ENCODE measurements around the gene ASB13. TPM values are rescaled to one million over a fixed set of nuclear protein-coding genes. Genes with fewer than 3 reads are reported as not detected.

The ASB13 gene
- total RNA-seq, 1 experiment from 2014 or later = 13.8 TPM

- H3K36me3 Mint-ChIP-seq (ENCODE audit: insufficient read depth in 1 of 3, low read depth in 3 of 3) = no peaks in the 10 kb centered on the region
- Histone ChIP-seq H3K27me3 (ENCODE audit: insufficient read depth, low read length) (no peaks in the 10 kb centered on the region), H3K79me1 (ENCODE audit: insufficient read depth, low read depth, low read length, poor library complexity, severe bottlenecking) (no peaks in the 10 kb centered on the region), H4K20me1 (ENCODE audit: control insufficient read depth, insufficient read depth, insufficient read length) (no peaks in the 10 kb centered on the region), H4K5ac (ENCODE audit: insufficient read length, low read depth, low read length) (no peak overlapping the region), H3K9ac (ENCODE audit: extremely low read depth, insufficient read length, low read length) (no peak overlapping the region), H4K91ac (ENCODE audit: insufficient read length, low read depth, low read length) (no peak overlapping the region), H3K27ac (ENCODE audit: insufficient read length, low read depth, low read length) (no peak overlapping the region), H3K4me2 (ENCODE audit: insufficient read depth, insufficient read length, low read length) (no peak overlapping the region), H3K4me1 (ENCODE audit: insufficient read depth, low read length) (no peaks in the 10 kb centered on the region), H4K8ac (replicated peaks; ENCODE audit: insufficient read length, low read depth, low read length) (no peak overlapping the region), H2BK15ac (ENCODE audit: low read depth, low read length) (no peak overlapping the region), H3K18ac (ENCODE audit: insufficient read length, low read depth, low read length) (no peak overlapping the region), H2BK120ac (ENCODE audit: low read depth, low read length, poor library complexity, severe bottlenecking) (no peak overlapping the region), H2BK5ac (ENCODE audit: insufficient read length, low read length) (no peak overlapping the region), H3K14ac (ENCODE audit: insufficient read depth, low read length) (no peak overlapping the region), H3K79me2 (ENCODE audit: insufficient read depth, low read length) (no peaks in the 10 kb centered on the region), H3K9me3 (ENCODE audit: control insufficient read depth, low read depth, low read length) (no peaks in the 10 kb centered on the region), H3T11ph (ENCODE audit: low read length) (no peak overlapping the region), H3K56ac (ENCODE audit: insufficient read length, low read depth, low read length) (no peak overlapping the region), H2AK5ac (ENCODE audit: insufficient read length, low read length) (no peak overlapping the region), H3K4ac (ENCODE audit: low read depth, low read length) (no peak overlapping the region), H2BK12ac (ENCODE audit: insufficient read length, low read depth, low read length) (no peak overlapping the region), H3K23me2 (ENCODE audit: insufficient read length, low read depth, low read length, poor library complexity, severe bottlenecking) (no peaks in the 10 kb centered on the region), H3K23ac (ENCODE audit: insufficient read length, low read depth, low read length) (no peak overlapping the region), H2BK20ac (ENCODE audit: low read depth, low read length, poor library complexity, severe bottlenecking) (no peak overlapping the region), H2AFZ (ENCODE audit: low read length) (no peak overlapping the region)
- no peak overlapping the region for H3K4me3 Mint-ChIP-seq
- peaks cover 2 to 3% of the 10 kb centered on the region in 2 experiments for H3K4me1 Mint-ChIP-seq
- no peak overlapping the region for H3K27ac Mint-ChIP-seq
- DNase-seq = no peak
- H3K9me3 Mint-ChIP-seq = no peaks in the 10 kb centered on the region
- TF ChIP-seq CTCF (conservative IDR thresholded peaks at IDR 0.05) = no peak
- WGBS (ENCODE audit: extremely low coverage, insufficient read length, low lambda C conversion rate) = no CpG with 5 or more reads among the region's 8 CpGs
- H3K27me3 Mint-ChIP-seq (ENCODE audit: low read depth) = peaks cover 3% of the 10 kb centered on the region
Measured at GRCh38 chr10:5606321-5606720, 60.1 kb downstream of the ASB13 start.
